GM23248 (cell line): ENCODE data around the gene C1orf116.

ENCODE experiments used
- EZH2 ChIP-seq: fragments of 200-600 bp; sonication (generic); IDR thresholded peaks from 2 replicates; pipeline ENCODE4 v1.6.1; 2018; ENCODE audit warnings: antibody characterized with exemption, mild to moderate bottlenecking; ENCODE audit not compliant: insufficient read depth, poor library complexity, severe bottlenecking
- EZH2phosphoT487 ChIP-seq: fragments of 200-600 bp; sonication (generic); IDR thresholded peaks from 2 replicates; pipeline ENCODE4 v1.6.1; 2018; ENCODE audit warnings: antibody characterized with exemption, moderate library complexity, mild to moderate bottlenecking, low read depth; ENCODE audit not compliant: insufficient read depth

GRCh38 chr1:207078578-207079132 lies 46.1 kb upstream of the C1orf116 start:
- no peak for TF ChIP-seq EZH2
- no peak for TF ChIP-seq EZH2phosphoT487
